Skeletal muscle satellite cell (primary cell): Measurements from ENCODE around the gene ADAM19.

Experiments
- H3K27me3 ChIP-seq: 2 replicates; pipeline ENCODE4 v1.7.0; 2013; ENCODE audit warnings: low read length; ENCODE audit not compliant: control insufficient read depth, insufficient read depth
- H3K36me3 ChIP-seq: 2 replicates; pipeline ENCODE4 v1.7.0; 2013; ENCODE audit warnings: mild to moderate bottlenecking, control low read depth, low read length; ENCODE audit not compliant: insufficient read depth
- H3K4me1 ChIP-seq: 2 replicates; pipeline ENCODE4 v1.7.0; 2013; ENCODE audit warnings: low read length; ENCODE audit not compliant: control insufficient read depth, insufficient read depth
- H3K4me2 ChIP-seq: 2 replicates; pipeline ENCODE4 v1.7.0; 2013; ENCODE audit warnings: mild to moderate bottlenecking, low read length
- H3K4me3 ChIP-seq: 2 replicates; pipeline ENCODE4 v1.7.0; 2013; ENCODE audit warnings: low read length
- H3K9ac ChIP-seq: 2 replicates; pipeline ENCODE4 v1.7.0; 2013; ENCODE audit warnings: mild to moderate bottlenecking, low read depth, low read length, moderate library complexity
- H3K9me3 ChIP-seq: replicated peaks from 2 replicates; pipeline ENCODE4 v1.7.0; 2013; ENCODE audit warnings: mild to moderate bottlenecking, control low read depth, low read length

The ADAM19 gene

GRCh38 chr5:157556615-157557418 lies 18.8 kb downstream of the ADAM19 start:
- Histone ChIP-seq H3K36me3 (peaks cover 13% of the 10 kb centered on the region), H3K27me3 (no peaks in the 10 kb centered on the region), H3K4me2 (no peak overlapping the region), H3K9me3 (no peaks in the 10 kb centered on the region), H3K9ac (no peak overlapping the region), H3K4me1 (peaks cover 59% of the 10 kb centered on the region), H3K4me3 (no peak overlapping the region)

GRCh38 chr5:157555037-157555640 lies 20.4 kb downstream of the ADAM19 start:
- Histone ChIP-seq H3K36me3 (peaks cover 11% of the 10 kb centered on the region), H3K9ac (no peak overlapping the region), H3K27me3 (no peaks in the 10 kb centered on the region), H3K9me3 (no peaks in the 10 kb centered on the region), H3K4me1 (peaks cover 50% of the 10 kb centered on the region), H3K4me2 (no peak overlapping the region), H3K4me3 (no peak overlapping the region)

GRCh38 chr5:157554179-157555036 lies 21.2 kb downstream of the ADAM19 start:
- Histone ChIP-seq H3K27me3 (no peaks in the 10 kb centered on the region), H3K36me3 (peaks cover 11% of the 10 kb centered on the region), H3K4me3 (no peak overlapping the region), H3K4me2 (peak overlapping the region; percentile 1), H3K9ac (peak overlapping the region; percentile 14), H3K9me3 (no peaks in the 10 kb centered on the region), H3K4me1 (peaks cover 53% of the 10 kb centered on the region)

- Histone ChIP-seq H3K4me2 (no peak overlapping the region), H3K9ac (no peak overlapping the region), H3K4me3 (no peak overlapping the region), H3K9me3 (no peaks in the 10 kb centered on the region), H3K4me1 (peaks cover 53% of the 10 kb centered on the region), H3K36me3 (peaks cover 11% of the 10 kb centered on the region), H3K27me3 (no peaks in the 10 kb centered on the region)
Measured at GRCh38 chr5:157552650-157553049, 22.9 kb downstream of the ADAM19 start.

- Histone ChIP-seq H3K36me3 (peaks cover 7% of the 10 kb centered on the region), H3K9ac (no peak overlapping the region), H3K4me2 (no peak overlapping the region), H3K4me1 (peaks cover 57% of the 10 kb centered on the region), H3K27me3 (no peaks in the 10 kb centered on the region), H3K9me3 (no peaks in the 10 kb centered on the region), H3K4me3 (no peak overlapping the region)
Measured at GRCh38 chr5:157550663-157551062, 24.9 kb downstream of the ADAM19 start.

GRCh38 chr5:157549954-157550549 lies 25.5 kb downstream of the ADAM19 start:
- peak overlapping the region; percentile 78 for H3K4me2 ChIP-seq
- H3K36me3 ChIP-seq: peaks cover 7% of the 10 kb centered on the region
- H3K9ac ChIP-seq: peak overlapping the region; percentile 35
- H3K4me1 ChIP-seq: peaks cover 54% of the 10 kb centered on the region
- H3K4me3 ChIP-seq: no peak overlapping the region
- H3K27me3 ChIP-seq: no peaks in the 10 kb centered on the region
- H3K9me3 ChIP-seq: no peaks in the 10 kb centered on the region

- Histone ChIP-seq H3K36me3 (peaks cover 7% of the 10 kb centered on the region), H3K9me3 (no peaks in the 10 kb centered on the region), H3K4me1 (peaks cover 46% of the 10 kb centered on the region), H3K9ac (peak overlapping the region; percentile 51), H3K4me3 (peak overlapping the region; percentile 56), H3K27me3 (no peaks in the 10 kb centered on the region), H3K4me2 (peak overlapping the region; percentile 78)
Measured at GRCh38 chr5:157549283-157549629, 26.3 kb downstream of the ADAM19 start.

GRCh38 chr5:157548513-157549282 lies 26.9 kb downstream of the ADAM19 start:
- Histone ChIP-seq H3K27me3 (no peaks in the 10 kb centered on the region), H3K9me3 (no peaks in the 10 kb centered on the region), H3K4me2 (peak overlapping the region; percentile 78), H3K9ac (peak overlapping the region; percentile 51), H3K36me3 (peaks cover 7% of the 10 kb centered on the region), H3K4me1 (peaks cover 44% of the 10 kb centered on the region), H3K4me3 (peak overlapping the region; percentile 56)

- Histone ChIP-seq H3K9me3 (no peaks in the 10 kb centered on the region), H3K4me3 (peak overlapping the region; percentile 15), H3K4me2 (peak overlapping the region; percentile 78), H3K9ac (peak overlapping the region; percentile 15), H3K36me3 (peaks cover 7% of the 10 kb centered on the region), H3K27me3 (no peaks in the 10 kb centered on the region), H3K4me1 (peaks cover 50% of the 10 kb centered on the region)
Measured at GRCh38 chr5:157547941-157548512, 27.5 kb downstream of the ADAM19 start.

- no peaks in the 10 kb centered on the region for H3K36me3 ChIP-seq
- H3K9me3 ChIP-seq: no peaks in the 10 kb centered on the region
- H3K9ac ChIP-seq: no peak overlapping the region
- no peaks in the 10 kb centered on the region for H3K27me3 ChIP-seq
- H3K4me3 ChIP-seq: no peak overlapping the region
- H3K4me2 ChIP-seq: no peak overlapping the region
- peaks cover 59% of the 10 kb centered on the region for H3K4me1 ChIP-seq
Measured at GRCh38 chr5:157546456-157547100, 29.0 kb downstream of the ADAM19 start.
